Hepatocyte (in vitro differentiated cells): ENCODE data around the gene PLEKHA4. TPM values are rescaled to one million over a fixed set of nuclear protein-coding genes. Genes with fewer than 3 reads are reported as not detected.
"Not testable (repeated sequence)": the region's sequence is repeated elsewhere in the genome, so short reads cannot be mapped to it uniquely, and the experiment has no call there.

Experiments used
- DNase-seq: peaks from one replicate; pipeline ENCODE4 v3.0.0-alpha.2; 2016; ENCODE audit warnings: low spot score
- H2AFZ ChIP-seq: fragments of 200-600 bp; sonication (generic); 2 replicates; pipeline ENCODE4 v1.6.0; 2016; ENCODE audit warnings: antibody characterized with exemption, mild to moderate bottlenecking
- H3K27ac ChIP-seq: fragments of 200-600 bp; sonication (generic); 2 replicates; pipeline ENCODE4 v1.5.1; 2016; ENCODE audit warnings: mild to moderate bottlenecking
- H3K27me3 ChIP-seq: fragments of 200-600 bp; sonication (generic); 2 replicates; pipeline ENCODE4 v1.6.1; 2016
- H3K36me3 ChIP-seq: fragments of 200-600 bp; sonication (generic); replicated peaks from 2 replicates; pipeline ENCODE4 v1.5.1; 2016; ENCODE audit warnings: low read depth; ENCODE audit not compliant: insufficient read depth
- H3K4me1 ChIP-seq: fragments of 200-600 bp; sonication (generic); 2 replicates; pipeline ENCODE4 v1.5.1; 2016; ENCODE audit warnings: mild to moderate bottlenecking, moderate library complexity; ENCODE audit not compliant: insufficient read depth
- H3K4me2 ChIP-seq: fragments of 200-600 bp; sonication (generic); 2 replicates; pipeline ENCODE4 v1.6.0; 2016
- H3K4me3 ChIP-seq: fragments of 200-600 bp; sonication (generic); 2 replicates; pipeline ENCODE4 v1.5.1; 2016; ENCODE audit warnings: mild to moderate bottlenecking
- H3K79me2 ChIP-seq: fragments of 200-600 bp; sonication (generic); 2 replicates; pipeline ENCODE4 v1.6.0; 2017; ENCODE audit warnings: mild to moderate bottlenecking
- H3K9me2 ChIP-seq: fragments of 200-600 bp; sonication (generic); replicated peaks from 2 replicates; pipeline ENCODE4 v1.6.0; 2017; ENCODE audit warnings: mild to moderate bottlenecking; ENCODE audit not compliant: insufficient read depth
- H3K9me3 ChIP-seq: fragments of 200-600 bp; sonication (generic); 2 replicates; pipeline ENCODE4 v1.5.1; 2016; ENCODE audit warnings: low read depth, mild to moderate bottlenecking
- H4K20me1 ChIP-seq: fragments of 200-600 bp; sonication (generic); 2 replicates; pipeline ENCODE4 v1.6.0; 2016; ENCODE audit warnings: mild to moderate bottlenecking; ENCODE audit not compliant: insufficient read depth, poor library complexity, severe bottlenecking
- EZH2 ChIP-seq: fragments of 200-600 bp; sonication (generic); IDR thresholded peaks from 2 replicates; pipeline ENCODE4 v1.6.1; 2016; ENCODE audit warnings: antibody characterized with exemption, mild to moderate bottlenecking, borderline replicate concordance
- EZH2phosphoT487 ChIP-seq: fragments of 200-600 bp; sonication (generic); IDR thresholded peaks from one replicate; pipeline ENCODE4 v1.6.1; 2018; ENCODE audit warnings: antibody characterized with exemption, mild to moderate bottlenecking, low read depth, moderate library complexity; ENCODE audit not compliant: unreplicated experiment, severe bottlenecking
- WGBS: methylation state at CpG from one replicate; pipeline ENCODE4 v1.1.6; 2016; ENCODE audit warnings: low lambda C conversion rate; ENCODE audit errors: missing lambda C conversion rate; 5-methylcytosine and 5-hydroxymethylcytosine counted together
- polyA plus RNA-seq: library from polyadenylated mRNA; unstranded; fragments of >200 nt; fragmentation: Nextera tagmentation; extraction: Ambion mirVana; gene quantifications from 2 replicates; pipeline ENCODE4 v1.2.1, GENCODE V29; 2016
- total RNA-seq: library from RNA; depleted of rRNA; stranded (reverse); fragments of >200 nt; gene quantifications from 2 replicates; pipeline ENCODE4 v1.2.3, GENCODE V29; 2014
- TF ChIP-seq, protein P1 (sequence below): fragments of 200-600 bp; sonication (generic); IDR thresholded peaks from 2 replicates; pipeline ENCODE4 v1.5.1; 2016; ENCODE audit warnings: antibody characterized with exemption, mild to moderate bottlenecking; ENCODE audit not compliant: poor library complexity

The PLEKHA4 gene
- total and polyA plus RNA-seq, 2 experiments from 2014 or later, result 7.3 to 15.1 TPM

DNA sequence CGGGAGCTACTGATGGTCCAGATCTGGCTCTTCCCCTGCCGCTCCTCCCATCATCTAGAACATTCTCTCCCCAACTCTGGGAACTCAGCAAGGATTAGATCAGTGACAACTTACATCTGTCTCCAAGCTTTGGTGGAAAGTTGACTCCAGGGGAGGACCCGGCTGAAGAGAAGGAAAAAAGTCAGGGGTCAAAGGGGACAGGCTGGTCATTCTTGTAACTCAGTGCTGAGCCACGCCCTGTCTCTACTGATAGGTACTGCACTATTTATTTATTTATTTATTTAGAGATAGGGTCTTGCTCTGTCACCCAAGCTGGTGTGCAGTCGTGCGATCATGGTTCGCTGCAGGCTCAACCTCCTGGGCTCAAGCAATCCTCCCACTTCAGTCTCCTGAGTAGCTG is 14.3 kb downstream of the PLEKHA4 start:
- Histone ChIP-seq H2AFZ (no peak overlapping the region), H3K27ac (no peak overlapping the region), H3K4me2 (no peak overlapping the region), H3K79me2 (no peaks in the 10 kb centered on the region), H3K27me3 (no peaks in the 10 kb centered on the region), H3K9me2 (no peaks in the 10 kb centered on the region), H3K36me3 (no peaks in the 10 kb centered on the region), H3K9me3 (no peaks in the 10 kb centered on the region), H3K4me1 (no peaks in the 10 kb centered on the region), H3K4me3 (no peak overlapping the region), H4K20me1 (no peaks in the 10 kb centered on the region)
- WGBS, result 90% methylated on average over 7 of the region's 7 CpGs
- no peak for DNase-seq
- TF ChIP-seq, protein P1, sequence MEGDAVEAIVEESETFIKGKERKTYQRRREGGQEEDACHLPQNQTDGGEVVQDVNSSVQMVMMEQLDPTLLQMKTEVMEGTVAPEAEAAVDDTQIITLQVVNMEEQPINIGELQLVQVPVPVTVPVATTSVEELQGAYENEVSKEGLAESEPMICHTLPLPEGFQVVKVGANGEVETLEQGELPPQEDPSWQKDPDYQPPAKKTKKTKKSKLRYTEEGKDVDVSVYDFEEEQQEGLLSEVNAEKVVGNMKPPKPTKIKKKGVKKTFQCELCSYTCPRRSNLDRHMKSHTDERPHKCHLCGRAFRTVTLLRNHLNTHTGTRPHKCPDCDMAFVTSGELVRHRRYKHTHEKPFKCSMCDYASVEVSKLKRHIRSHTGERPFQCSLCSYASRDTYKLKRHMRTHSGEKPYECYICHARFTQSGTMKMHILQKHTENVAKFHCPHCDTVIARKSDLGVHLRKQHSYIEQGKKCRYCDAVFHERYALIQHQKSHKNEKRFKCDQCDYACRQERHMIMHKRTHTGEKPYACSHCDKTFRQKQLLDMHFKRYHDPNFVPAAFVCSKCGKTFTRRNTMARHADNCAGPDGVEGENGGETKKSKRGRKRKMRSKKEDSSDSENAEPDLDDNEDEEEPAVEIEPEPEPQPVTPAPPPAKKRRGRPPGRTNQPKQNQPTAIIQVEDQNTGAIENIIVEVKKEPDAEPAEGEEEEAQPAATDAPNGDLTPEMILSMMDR, result no peak
- TF ChIP-seq EZH2, result no peak
- no peak for TF ChIP-seq EZH2phosphoT487

DNA sequence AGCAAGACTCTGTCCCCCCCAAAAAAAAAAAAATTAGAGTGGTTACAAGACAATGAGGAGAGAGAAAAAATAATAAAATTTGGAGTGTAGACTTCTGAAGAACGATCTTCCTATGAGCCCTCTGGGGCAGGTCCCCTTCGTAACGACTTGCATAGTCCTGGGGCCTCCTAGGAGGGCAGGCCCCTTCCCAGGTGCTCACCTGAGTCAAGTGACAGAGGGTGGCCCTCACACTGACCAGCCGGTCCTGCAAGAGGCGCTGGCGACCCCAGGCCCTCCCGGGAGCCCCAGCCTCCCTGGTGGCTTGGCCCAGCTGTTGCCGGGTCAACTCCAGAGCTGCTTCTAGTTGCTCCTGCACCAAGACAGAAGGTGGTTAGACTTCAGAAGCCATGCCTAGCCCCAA is 14.9 kb downstream of the PLEKHA4 start:
- TF ChIP-seq EZH2 (no peak), EZH2phosphoT487 (no peak)
- TF ChIP-seq, protein P1, result no peak
- no peaks in the 10 kb centered on the region for H3K9me3 ChIP-seq
- 95% methylated on average over 8 of the region's 8 CpGs for WGBS

DNA sequence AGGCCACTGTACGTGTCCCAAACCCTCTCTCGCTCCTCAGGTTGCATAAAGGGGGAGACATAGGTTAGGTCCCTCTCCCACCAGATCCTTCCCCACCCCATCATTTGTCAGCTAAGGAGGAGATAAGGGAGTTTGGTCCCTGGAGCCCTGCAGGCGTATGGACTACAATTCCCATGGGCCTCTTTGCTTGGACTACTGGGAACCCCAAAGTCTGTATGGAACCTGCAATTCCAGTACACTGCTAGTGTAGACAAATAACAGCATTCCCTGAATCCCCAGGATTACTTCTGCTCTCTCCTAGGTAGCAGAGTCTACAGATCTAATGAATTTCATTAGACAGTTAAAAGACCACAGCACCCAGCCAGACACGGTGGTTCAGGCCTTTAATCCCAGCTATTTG is 16.1 kb downstream of the PLEKHA4 start:
- H3K9me2 ChIP-seq, result no peaks in the 10 kb centered on the region
- no peaks in the 10 kb centered on the region for H3K27me3 ChIP-seq
- H3K79me2 ChIP-seq, result no peaks in the 10 kb centered on the region
- no peak overlapping the region for H3K27ac ChIP-seq
- no peak overlapping the region for H2AFZ ChIP-seq
- no peaks in the 10 kb centered on the region for H3K4me1 ChIP-seq
- no peak overlapping the region for H3K4me3 ChIP-seq
- TF ChIP-seq, protein P1, result no peak
- TF ChIP-seq EZH2phosphoT487, result no peak
- no peak for TF ChIP-seq EZH2
- no peaks in the 10 kb centered on the region for H3K36me3 ChIP-seq
- H3K4me2 ChIP-seq, result no peak overlapping the region
- no peaks in the 10 kb centered on the region for H4K20me1 ChIP-seq
- WGBS, result 84% methylated on average over 4 of the region's 4 CpGs
- H3K9me3 ChIP-seq, result no peaks in the 10 kb centered on the region
- DNase-seq, result no peak

More for the DNA sequence above, 14.9 kb downstream of the PLEKHA4 start:
- Histone ChIP-seq H2AFZ (no peak overlapping the region), H3K27ac (no peak overlapping the region), H3K9me2 (no peaks in the 10 kb centered on the region), H3K4me2 (no peak overlapping the region), H3K4me1 (no peaks in the 10 kb centered on the region), H3K4me3 (no peak overlapping the region), H3K79me2 (no peaks in the 10 kb centered on the region), H3K27me3 (no peaks in the 10 kb centered on the region), H4K20me1 (no peaks in the 10 kb centered on the region), H3K36me3 (no peaks in the 10 kb centered on the region)
- no peak for DNase-seq

DNA sequence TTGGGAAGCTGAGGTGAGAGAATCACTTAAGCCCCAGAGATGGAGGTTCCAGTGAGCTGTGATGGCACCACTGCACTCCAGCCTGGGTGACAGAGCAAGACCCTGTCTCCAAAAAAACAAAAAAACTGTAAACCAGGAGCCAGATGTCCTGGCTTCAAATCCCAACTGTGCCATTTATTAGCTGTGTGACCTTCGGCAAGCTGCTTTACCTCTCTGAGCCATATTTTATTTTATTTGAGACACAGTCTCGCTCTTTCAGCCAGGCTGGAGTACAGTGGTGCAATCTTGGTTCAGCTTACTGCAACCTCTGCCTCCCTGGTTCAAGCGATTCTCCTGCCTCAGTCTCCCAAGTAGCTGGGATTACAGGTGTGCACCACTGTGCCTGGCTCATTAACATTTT is 21.8 kb downstream of the PLEKHA4 start:
- not testable (repeated sequence) for H3K79me2 ChIP-seq

More for the DNA sequence above, 21.8 kb downstream of the PLEKHA4 start:
- H3K27ac ChIP-seq, H3K4me3 ChIP-seq, H4K20me1 ChIP-seq, DNase-seq, H3K9me3 ChIP-seq, H3K27me3 ChIP-seq, H3K4me2 ChIP-seq, H2AFZ ChIP-seq, H3K9me2 ChIP-seq, H3K36me3 ChIP-seq, H3K4me1 ChIP-seq: not testable (repeated sequence)
- WGBS, result 94% methylated on average over 3 of the region's 3 CpGs
